ENCODE measurements around the gene GOLT1A. TPM values are rescaled to one million over a fixed set of nuclear protein-coding genes. Genes with fewer than 3 reads are reported as not detected.

GOLT1A gene
- total RNA-seq, 1 donor from 2014 or later: 1.8 TPM

DNA sequence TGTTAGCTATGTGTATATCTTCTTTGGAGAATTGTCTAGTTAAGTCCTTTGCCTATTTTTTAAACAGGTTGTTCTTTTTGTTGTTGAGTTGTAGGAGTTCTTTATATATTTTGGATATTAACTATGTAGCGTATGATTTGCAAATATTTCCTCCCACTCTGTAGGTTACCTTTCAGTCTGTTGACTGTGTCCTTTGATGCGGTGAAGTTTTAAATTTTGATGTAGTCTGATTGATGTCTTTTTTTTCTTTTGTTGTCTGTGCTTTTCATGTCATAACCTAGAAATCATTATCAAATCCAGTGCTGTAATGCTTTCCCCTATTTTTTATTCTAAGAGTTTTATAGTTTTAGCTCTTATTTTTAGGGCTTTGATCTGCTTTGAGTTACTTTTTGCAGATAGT, 8.8 kb downstream of the GOLT1A start:
- TF ChIP-seq CTCF (IDR thresholded peaks at IDR 0.05; ENCODE audit: insufficient read depth, low read length, severe bottlenecking): no peak
- DNase-seq (ENCODE audit: low read depth): no peak
- no peak for FAIRE-seq
- Histone ChIP-seq H3K36me3 (ENCODE audit: control insufficient read depth, insufficient read depth, low read length) (no peaks in the 10 kb centered on the region), H3K4me3 (ENCODE audit: low read depth, low read length) (no peak overlapping the region), H3K27me3 (ENCODE audit: control insufficient read depth, insufficient read depth, low read length) (no peaks in the 10 kb centered on the region)

- DNase-seq (ENCODE audit: low read depth): no peak
- Histone ChIP-seq H3K27me3 (ENCODE audit: control insufficient read depth, insufficient read depth, low read length) (no peaks in the 10 kb centered on the region), H3K4me3 (ENCODE audit: low read depth, low read length) (no peak overlapping the region), H3K36me3 (ENCODE audit: control insufficient read depth, insufficient read depth, low read length) (no peaks in the 10 kb centered on the region)
- FAIRE-seq: no peak
- TF ChIP-seq CTCF (IDR thresholded peaks at IDR 0.05; ENCODE audit: insufficient read depth, low read length, severe bottlenecking): no peak
Measured at GRCh38 chr1:204203206-204203767, 10.5 kb downstream of the GOLT1A start.

GRCh38 chr1:204202481-204202880, 11.3 kb downstream of the GOLT1A start:
- TF ChIP-seq CTCF (IDR thresholded peaks at IDR 0.05; ENCODE audit: insufficient read depth, low read length, severe bottlenecking): no peak
- DNase-seq (ENCODE audit: low read depth): no peak
- Histone ChIP-seq H3K27me3 (ENCODE audit: control insufficient read depth, insufficient read depth, low read length) (no peaks in the 10 kb centered on the region), H3K36me3 (ENCODE audit: control insufficient read depth, insufficient read depth, low read length) (no peaks in the 10 kb centered on the region), H3K4me3 (ENCODE audit: low read depth, low read length) (no peak overlapping the region)
- no peak for FAIRE-seq

GRCh38 chr1:204201348-204202040, 12.3 kb downstream of the GOLT1A start:
- Histone ChIP-seq H3K4me3 (ENCODE audit: low read depth, low read length) (no peak overlapping the region), H3K27me3 (ENCODE audit: control insufficient read depth, insufficient read depth, low read length) (no peaks in the 10 kb centered on the region), H3K36me3 (ENCODE audit: control insufficient read depth, insufficient read depth, low read length) (no peaks in the 10 kb centered on the region)
- DNase-seq (ENCODE audit: low read depth) (no peak), FAIRE-seq (no peak)
- TF ChIP-seq CTCF (IDR thresholded peaks at IDR 0.05; ENCODE audit: insufficient read depth, low read length, severe bottlenecking): no peak

DNA sequence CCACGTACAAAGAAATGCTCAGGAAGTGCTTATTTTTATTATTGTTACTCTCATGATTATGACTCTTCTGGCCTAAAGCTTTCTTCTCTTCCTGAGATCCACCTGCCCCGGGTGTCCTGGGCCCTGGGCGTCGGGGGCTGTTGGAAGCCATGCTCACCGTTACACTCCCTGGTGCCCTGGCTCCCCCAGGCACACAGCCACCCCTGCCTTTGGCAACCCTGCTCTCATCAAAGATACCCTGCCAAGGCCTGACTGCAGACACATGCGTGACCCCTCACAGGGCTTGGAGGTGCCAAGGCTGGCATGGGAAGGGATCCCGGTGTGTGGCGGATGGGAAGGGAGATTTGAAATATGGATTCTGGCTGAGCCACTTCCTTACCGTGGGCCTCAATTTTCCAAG, 14.2 kb downstream of the GOLT1A start:
- FAIRE-seq (no peak), DNase-seq (ENCODE audit: low read depth) (no peak)
- Histone ChIP-seq H3K4me3 (ENCODE audit: low read depth, low read length) (no peak overlapping the region), H3K27me3 (ENCODE audit: control insufficient read depth, insufficient read depth, low read length) (no peaks in the 10 kb centered on the region), H3K36me3 (ENCODE audit: control insufficient read depth, insufficient read depth, low read length) (no peaks in the 10 kb centered on the region)
- TF ChIP-seq CTCF (IDR thresholded peaks at IDR 0.05; ENCODE audit: insufficient read depth, low read length, severe bottlenecking): no peak
